HG02840 (cell line): ENCODE measurements around the gene TBC1D10A.

Experiments
- ATAC-seq: cut with Tn5 transposase; IDR thresholded peaks from one replicate; pipeline ENCODE4 v1.9.1; 2021; ENCODE audit warnings: mild to moderate bottlenecking, moderate library complexity, moderate number of reproducible peaks; ENCODE audit not compliant: unreplicated experiment, low FRiP score

The TBC1D10A gene

GRCh38 chr22:30250661-30251267 lies 76.0 kb downstream of the TBC1D10A start:
- ATAC-seq = no peak

GRCh38 chr22:30250039-30250565 lies 76.6 kb downstream of the TBC1D10A start:
- no peak for ATAC-seq

GRCh38 chr22:30249049-30250038 lies 77.4 kb downstream of the TBC1D10A start:
- no peak for ATAC-seq

- ATAC-seq = no peak
Observed at GRCh38 chr22:30248484-30248883, 78.3 kb downstream of the TBC1D10A start.

GRCh38 chr22:30247974-30248373 lies 78.8 kb downstream of the TBC1D10A start:
- ATAC-seq = no peak

- no peak for ATAC-seq
Observed at GRCh38 chr22:30247561-30247960, 79.2 kb downstream of the TBC1D10A start.

- ATAC-seq = no peak
Observed at GRCh38 chr22:30246814-30247376, 79.8 kb downstream of the TBC1D10A start.

- ATAC-seq = no peak
Observed at GRCh38 chr22:30245985-30246813, 80.5 kb downstream of the TBC1D10A start, which contains the start of gene LIF. Gene LIF, minus strand, starts transcription at chr22:30246759. Its CDS starts 64 bp downstream, at chr22:30246695.

- no peak for ATAC-seq
Observed at GRCh38 chr22:30245181-30245984, 81.4 kb downstream of the TBC1D10A start.

- ATAC-seq = no peak
Observed at GRCh38 chr22:30244641-30245040, 82.1 kb downstream of the TBC1D10A start.

GRCh38 chr22:30244066-30244465 lies 82.7 kb downstream of the TBC1D10A start:
- ATAC-seq = no peak

- no peak for ATAC-seq
Observed at GRCh38 chr22:30243661-30244060, 83.1 kb downstream of the TBC1D10A start.
